ENCODE data around the gene TMEM9.

Gene TMEM9

GRCh38 chr1:201100169-201100930 lies 53.9 kb downstream of the TMEM9 start:
- DNase-seq = no peak

GRCh38 chr1:201098992-201099677 lies 55.1 kb downstream of the TMEM9 start:
- no peak for DNase-seq

GRCh38 chr1:201096977-201097856 lies 57.1 kb downstream of the TMEM9 start:
- DNase-seq = no peak

- DNase-seq = no peak
Measured at GRCh38 chr1:201096041-201096461, 58.2 kb downstream of the TMEM9 start.

GRCh38 chr1:201095581-201095980 lies 58.7 kb downstream of the TMEM9 start:
- DNase-seq = no peak

GRCh38 chr1:201094832-201095231 lies 59.4 kb downstream of the TMEM9 start:
- no peak for DNase-seq

- no peak for DNase-seq
Measured at GRCh38 chr1:201093962-201094361, 60.3 kb downstream of the TMEM9 start.

GRCh38 chr1:201093561-201093960 lies 60.7 kb downstream of the TMEM9 start:
- no peak for DNase-seq

- DNase-seq = no peak
Measured at GRCh38 chr1:201092738-201093137, 61.5 kb downstream of the TMEM9 start.

- DNase-seq = no peak
Measured at GRCh38 chr1:201091256-201091655, 63.0 kb downstream of the TMEM9 start.

- no peak for DNase-seq
Measured at GRCh38 chr1:201090541-201090940, 63.7 kb downstream of the TMEM9 start.

- DNase-seq = no peak
Measured at GRCh38 chr1:201089596-201089995, 64.7 kb downstream of the TMEM9 start.

GRCh38 chr1:201088901-201089525 lies 65.3 kb downstream of the TMEM9 start:
- no peak for DNase-seq

- DNase-seq = no peak
Measured at GRCh38 chr1:201088395-201088794, 65.9 kb downstream of the TMEM9 start.

GRCh38 chr1:201085902-201086735 lies 68.2 kb downstream of the TMEM9 start:
- peak in 2 of 5 donors; percentile 15 to 29 for DNase-seq

Data from T-helper 1 cell (primary cell).